ENCODE data around the gene SNCAIP. TPM values are rescaled to one million over a fixed set of nuclear protein-coding genes. Genes with fewer than 3 reads are reported as not detected.

The SNCAIP gene
- total and polyA plus RNA-seq, 2 of the 4 experiments (the other 2 are of a cell fraction), result 15.3 to 19.0 TPM

GRCh38 chr5:122385808-122386207 lies 73.8 kb downstream of the SNCAIP start:
- no peak overlapping the region for H3K27ac ChIP-seq (ENCODE audit: insufficient read depth, low read length)
- intact Hi-C loops (cut with micrococcal nuclease), result no loop called here
- no peak overlapping the region for H4K91ac ChIP-seq (ENCODE audit: insufficient read depth, low read depth, low read length)
- no peaks in the 10 kb centered on the region for H3K27me3 ChIP-seq (ENCODE audit: control insufficient read depth, insufficient read depth, low read length)
- H3K4me3 ChIP-seq (ENCODE audit: insufficient read depth, low read depth, low read length), result no peak overlapping the region
- CTCF ChIA-PET, result no interaction called here
- H4K8ac ChIP-seq (ENCODE audit: low read depth in 2 of 2, low read length in 2 of 2), result no peak overlapping the region
- no peak overlapping the region for H3K4me2 ChIP-seq (ENCODE audit: low read depth, low read length)
- in situ Hi-C loops (cut with MboI; ENCODE audit: low sequenced_read_pairs), result no loop called here
- POLR2A ChIA-PET (ENCODE audit: unreplicated experiment), result no interaction called here
- H3K9me1 ChIP-seq (ENCODE audit: insufficient read depth, low read length), result peaks cover 4% of the 10 kb centered on the region; the same call in 1 of the 2 replicates
- no peaks in the 10 kb centered on the region for H3K9me3 ChIP-seq (ENCODE audit: control insufficient read depth, insufficient read depth, low read length)
- no peak overlapping the region for H4K5ac ChIP-seq (ENCODE audit: low read depth, low read length)
- no peak overlapping the region for H2BK120ac ChIP-seq (ENCODE audit: low read depth, low read length)
- no peaks in the 10 kb centered on the region for H4K20me1 ChIP-seq (ENCODE audit: insufficient read depth, low read length)
- H3K4ac ChIP-seq (ENCODE audit: low read depth, low read length), result no peak overlapping the region
- DNase-seq (peak; percentile 48), ATAC-seq (ENCODE audit: low read depth) (peak; percentile 35; the same call in 1 of the 2 replicates)
- H2BK20ac ChIP-seq (ENCODE audit: low read depth, low read length), result no peak overlapping the region
- no peak overlapping the region for H3K9ac ChIP-seq (ENCODE audit: low read depth, low read length)
- H3K79me1 ChIP-seq (ENCODE audit: low read depth in 1 of 2, low read length in 2 of 2), result peaks cover 9 to 13% of the 10 kb centered on the region in 2 experiments
- no peak overlapping the region for H3K23ac ChIP-seq (ENCODE audit: low read depth, low read length)
- no peak overlapping the region for H3K18ac ChIP-seq (ENCODE audit: low read depth, low read length)
- H3K36me3 ChIP-seq (ENCODE audit: control insufficient read depth, insufficient read depth, low read length), result no peaks in the 10 kb centered on the region; the same call in 1 of the 2 replicates
- no peak overlapping the region for H3K14ac ChIP-seq (replicated peaks; ENCODE audit: low read depth, low read length)
- WGBS, 2 experiments (ENCODE audit: extremely low coverage in 2 of 2, insufficient read length in 1 of 2), result no CpG with 5 or more reads among the region's 3 CpGs
- no peak overlapping the region for H2AK5ac ChIP-seq (ENCODE audit: low read depth, low read length)
- no peak overlapping the region for H2AK9ac ChIP-seq (replicated peaks; ENCODE audit: low read depth, low read length, poor library complexity)
- BruUV-seq (replicated peaks), result no TSS peak
- TF ChIP-seq MAZ (IDR thresholded peaks at IDR 0.05; ENCODE audit: borderline replicate concordance, low read depth, low read length) (no peak), MAFK (IDR thresholded peaks at IDR 0.05; ENCODE audit: low read depth, low read length) (no peak), RCOR1 (IDR thresholded peaks at IDR 0.05; ENCODE audit: insufficient replicate concordance, low read length) (no peak), MXI1 (IDR thresholded peaks at IDR 0.05; ENCODE audit: borderline replicate concordance, low read depth, low read length) (no peak), POLR2A (IDR thresholded peaks at IDR 0.05; ENCODE audit: low read depth, low read length) (no peak), CEBPB (IDR thresholded peaks at IDR 0.05; ENCODE audit: low read depth, low read length) (no peak), NFE2L2 (IDR thresholded peaks at IDR 0.05; ENCODE audit: low read depth, low read length) (no peak), FOS (IDR thresholded peaks at IDR 0.05; ENCODE audit: low read depth, low read length) (no peak), USF2 (IDR thresholded peaks at IDR 0.05; ENCODE audit: low read depth, low read length) (no peak), RFX5 (IDR thresholded peaks at IDR 0.05; ENCODE audit: low read depth, low read length) (no peak), CHD1 (IDR thresholded peaks at IDR 0.05; ENCODE audit: low read depth, low read length) (no peak), ELK1 (IDR thresholded peaks at IDR 0.05; ENCODE audit: borderline replicate concordance, low read depth, low read length) (no peak), BHLHE40 (IDR thresholded peaks at IDR 0.05; ENCODE audit: low read depth, low read length) (no peak), CTCF (conservative IDR thresholded peaks at IDR 0.05; ENCODE audit: low read depth, low read length) (no peak), SMC3 (IDR thresholded peaks at IDR 0.05; ENCODE audit: low read depth, low read length) (no peak)
- no peaks in the 10 kb centered on the region for H3K4me1 ChIP-seq (ENCODE audit: control insufficient read depth, insufficient read depth, low read length)
- H2BK5ac ChIP-seq (ENCODE audit: low read depth, low read length, poor library complexity, severe bottlenecking), result no peak overlapping the region
- H2BK15ac ChIP-seq (ENCODE audit: low read depth, low read length), result no peak overlapping the region
- no peak overlapping the region for H3K56ac ChIP-seq (ENCODE audit: extremely low read depth, insufficient read depth, low read length)
- dilution Hi-C loops (cut with HindIII; ENCODE audit: low sequenced_read_pairs, unreplicated experiment), result no loop called here
- H2AFZ ChIP-seq (replicated peaks; ENCODE audit: low read length, poor library complexity), result no peak overlapping the region

Data from IMR-90 (cell line).